GM12875 (cell line): ENCODE results near the gene LIMK2.
"Not testable (repeated sequence)": the region's sequence is repeated elsewhere in the genome, so short reads cannot be mapped to it uniquely, and the experiment has no call there.

Experiments
- H3K4me3 ChIP-seq: one replicate; pipeline ENCODE4 v1.5.1; 2011; ENCODE audit warnings: low read depth, low read length, control low read depth
- CTCF ChIP-seq: IDR thresholded peaks from 2 replicates; pipeline ENCODE4 v1.5.1; 2011; ENCODE audit warnings: low read depth, mild to moderate bottlenecking, control low read depth, inconsistent platforms, low read length, moderate library complexity, borderline replicate concordance; ENCODE audit not compliant: insufficient read depth

LIMK2 gene

GRCh38 chr22:31221084-31221483 lies 9.0 kb downstream of the LIMK2 start:
- no peak for TF ChIP-seq CTCF
- H3K4me3 ChIP-seq, result no peak overlapping the region

- H3K4me3 ChIP-seq, result no peak overlapping the region
These were observed 10.6 kb downstream of the LIMK2 start for GRCh38 chr22:31222736-31223135.

GRCh38 chr22:31223786-31224191 lies 11.7 kb downstream of the LIMK2 start:
- H3K4me3 ChIP-seq, result no peak overlapping the region

More at GRCh38 chr22:31222736-31223135, 10.6 kb downstream of the LIMK2 start:
- no peak for TF ChIP-seq CTCF

GRCh38 chr22:31224691-31225090 lies 12.6 kb downstream of the LIMK2 start:
- not testable (repeated sequence) for H3K4me3 ChIP-seq

More at GRCh38 chr22:31223786-31224191, 11.7 kb downstream of the LIMK2 start:
- no peak for TF ChIP-seq CTCF

- TF ChIP-seq CTCF, result no peak
- no peak overlapping the region for H3K4me3 ChIP-seq
These were observed 15.1 kb downstream of the LIMK2 start for GRCh38 chr22:31227186-31227585.

- TF ChIP-seq CTCF, result no peak
- no peak overlapping the region for H3K4me3 ChIP-seq
These were observed 17.4 kb downstream of the LIMK2 start for GRCh38 chr22:31229402-31230079.

GRCh38 chr22:31230155-31230870 lies 18.2 kb downstream of the LIMK2 start:
- no peak overlapping the region for H3K4me3 ChIP-seq
- no peak for TF ChIP-seq CTCF
